Neural progenitor cell (in vitro differentiated cells): Measurements from ENCODE around the gene PKDREJ.

Source experiments
- EZH2 ChIP-seq: fragments of 200-600 bp; sonication (generic); IDR thresholded peaks from 2 replicates; pipeline ENCODE4 v1.6.1; 2017; ENCODE audit warnings: antibody characterized with exemption, mild to moderate bottlenecking, moderate library complexity
- TF ChIP-seq, protein P1 (sequence below): fragments of 200-600 bp; sonication (generic); IDR thresholded peaks from 2 replicates; pipeline ENCODE4 v1.5.1; 2017; ENCODE audit warnings: antibody characterized with exemption, mild to moderate bottlenecking

DNA sequence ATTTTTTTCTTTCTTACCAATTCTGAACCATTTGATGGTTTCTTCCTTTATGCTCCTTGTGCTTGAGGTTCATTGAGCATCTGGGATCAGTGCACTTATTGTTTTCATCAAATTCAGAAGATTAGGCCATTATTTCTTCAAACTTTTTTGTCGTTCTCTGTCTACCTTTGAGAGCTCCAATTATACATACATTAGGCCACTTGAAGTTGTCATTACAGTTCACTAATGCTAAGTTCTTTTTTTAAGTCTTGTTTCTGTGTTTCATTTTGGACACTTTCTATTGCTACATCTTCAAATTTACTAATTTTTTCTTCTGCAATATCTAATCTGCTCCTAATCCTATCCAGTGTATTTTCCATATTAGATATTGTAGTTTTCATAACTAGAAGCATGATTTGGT, 53.9 kb downstream of the PKDREJ start:
- TF ChIP-seq, protein P1, sequence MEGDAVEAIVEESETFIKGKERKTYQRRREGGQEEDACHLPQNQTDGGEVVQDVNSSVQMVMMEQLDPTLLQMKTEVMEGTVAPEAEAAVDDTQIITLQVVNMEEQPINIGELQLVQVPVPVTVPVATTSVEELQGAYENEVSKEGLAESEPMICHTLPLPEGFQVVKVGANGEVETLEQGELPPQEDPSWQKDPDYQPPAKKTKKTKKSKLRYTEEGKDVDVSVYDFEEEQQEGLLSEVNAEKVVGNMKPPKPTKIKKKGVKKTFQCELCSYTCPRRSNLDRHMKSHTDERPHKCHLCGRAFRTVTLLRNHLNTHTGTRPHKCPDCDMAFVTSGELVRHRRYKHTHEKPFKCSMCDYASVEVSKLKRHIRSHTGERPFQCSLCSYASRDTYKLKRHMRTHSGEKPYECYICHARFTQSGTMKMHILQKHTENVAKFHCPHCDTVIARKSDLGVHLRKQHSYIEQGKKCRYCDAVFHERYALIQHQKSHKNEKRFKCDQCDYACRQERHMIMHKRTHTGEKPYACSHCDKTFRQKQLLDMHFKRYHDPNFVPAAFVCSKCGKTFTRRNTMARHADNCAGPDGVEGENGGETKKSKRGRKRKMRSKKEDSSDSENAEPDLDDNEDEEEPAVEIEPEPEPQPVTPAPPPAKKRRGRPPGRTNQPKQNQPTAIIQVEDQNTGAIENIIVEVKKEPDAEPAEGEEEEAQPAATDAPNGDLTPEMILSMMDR = no peak
- TF ChIP-seq EZH2 = no peak
